Endodermal cell (in vitro differentiated cells): ENCODE measurements around the gene STRADA. TPM values are rescaled to one million over a fixed set of nuclear protein-coding genes. Genes with fewer than 3 reads are reported as not detected.

Experiments
- DNase-seq: peaks from one replicate; pipeline ENCODE4 v3.0.0-alpha.2; 2017
- H3K27ac ChIP-seq: 2 replicates; pipeline ENCODE4 v1.5.1; 2013; ENCODE audit warnings: mild to moderate bottlenecking, low read depth, low read length, moderate library complexity
- H3K27me3 ChIP-seq: 2 replicates; pipeline ENCODE4 v1.6.1; 2013; ENCODE audit warnings: mild to moderate bottlenecking, low read length, moderate library complexity; ENCODE audit not compliant: insufficient read depth, control insufficient read depth, poor library complexity, severe bottlenecking
- H3K36me3 ChIP-seq: 2 replicates; pipeline ENCODE4 v1.7.0; 2013; ENCODE audit warnings: mild to moderate bottlenecking, low read length, moderate library complexity; ENCODE audit not compliant: control insufficient read depth, insufficient read depth
- H3K4me1 ChIP-seq: one replicate; pipeline ENCODE4 v1.7.0; 2013; ENCODE audit warnings: low read length; ENCODE audit not compliant: control insufficient read depth, insufficient read depth
- H3K4me3 ChIP-seq: 2 replicates; pipeline ENCODE4 v1.5.1; 2013; ENCODE audit warnings: mild to moderate bottlenecking, low read length, moderate library complexity
- H3K9ac ChIP-seq: 2 replicates; pipeline ENCODE4 v1.6.1; 2013; ENCODE audit warnings: mild to moderate bottlenecking, low read length, moderate library complexity; ENCODE audit not compliant: poor library complexity, severe bottlenecking; ENCODE audit errors: extremely low read depth
- H3K9me3 ChIP-seq: 2 replicates; pipeline ENCODE4 v1.6.1; 2013; ENCODE audit warnings: mild to moderate bottlenecking, low read length, moderate library complexity; ENCODE audit not compliant: control insufficient read depth
- H3K27ac Mint-ChIP-seq: 2 replicates; pipeline ENCODE4 v1.8.0; 2020; ENCODE audit warnings: mixed read lengths
- H3K27me3 Mint-ChIP-seq: 2 replicates; pipeline ENCODE4 v1.8.0; 2021; ENCODE audit warnings: mild to moderate bottlenecking, mixed read lengths; ENCODE audit not compliant: insufficient read depth
- H3K36me3 Mint-ChIP-seq: 2 replicates; pipeline ENCODE4 v1.8.0; 2020; ENCODE audit warnings: low read depth, mixed read lengths
- H3K4me1 Mint-ChIP-seq: 2 replicates; pipeline ENCODE4 v1.8.0; 2020; ENCODE audit warnings: mixed read lengths
- H3K4me3 Mint-ChIP-seq: 2 replicates; pipeline ENCODE4 v1.8.0; 2020; ENCODE audit warnings: mild to moderate bottlenecking, moderate library complexity, mixed read lengths
- H3K9me3 Mint-ChIP-seq: 2 replicates; pipeline ENCODE4 v1.8.0; 2020; ENCODE audit warnings: mild to moderate bottlenecking, mixed read lengths
- CTCF ChIP-seq: fragments of 200-600 bp; sonication (generic); conservative IDR thresholded peaks from 2 replicates; pipeline ENCODE4 v1.5.0; 2021; ENCODE audit warnings: antibody characterized with exemption, mild to moderate bottlenecking
- WGBS, 2 experiments: methylation state at CpG; one replicate each; pipeline versions ENCODE4 v1.1.5 to v1.1.7; 2013; ENCODE audit warnings: missing lambda C conversion rate in 2 of 2, mixed read lengths in 1 of 2; ENCODE audit not compliant: insufficient coverage in 1 of 2, insufficient read length in 1 of 2; 5-methylcytosine and 5-hydroxymethylcytosine counted together
- total RNA-seq, 2 donors: library from RNA; stranded (reverse); fragmentation: NEBNext Ultra II Directional in 1 of 2; extraction: Animal tissue kit (Norgen Biotek cat#: 25700) in 1 of 2; gene quantifications; 2 replicates in 1 of 2; 3 replicates in 1 of 2; pipeline ENCODE4 v1.2.1, GENCODE V29; 2021

The STRADA gene
- total RNA-seq, 2 donors from 2014 or later, result 49.7 to 73.1 TPM

- Histone ChIP-seq H3K27ac (no peak overlapping the region), H3K36me3 (peaks cover 28% of the 10 kb centered on the region), H3K4me1 (no peaks in the 10 kb centered on the region), H3K4me3 (no peak overlapping the region), H3K27me3 (no peaks in the 10 kb centered on the region), H3K9me3 (no peaks in the 10 kb centered on the region), H3K9ac (no peak overlapping the region)
- no peak for DNase-seq
- Mint-ChIP-seq H3K36me3 (peaks cover 13% of the 10 kb centered on the region), H3K27ac (no peak overlapping the region), H3K9me3 (no peaks in the 10 kb centered on the region), H3K4me3 (no peak overlapping the region), H3K27me3 (no peaks in the 10 kb centered on the region), H3K4me1 (no peaks in the 10 kb centered on the region)
- no peak for TF ChIP-seq CTCF
- WGBS, 2 experiments, result 90 to 92% methylated on average over 4 to 5 of the region's 5 CpGs
These were observed 22.6 kb downstream of the STRADA start for GRCh38 chr17:63718988-63719387.

DNA sequence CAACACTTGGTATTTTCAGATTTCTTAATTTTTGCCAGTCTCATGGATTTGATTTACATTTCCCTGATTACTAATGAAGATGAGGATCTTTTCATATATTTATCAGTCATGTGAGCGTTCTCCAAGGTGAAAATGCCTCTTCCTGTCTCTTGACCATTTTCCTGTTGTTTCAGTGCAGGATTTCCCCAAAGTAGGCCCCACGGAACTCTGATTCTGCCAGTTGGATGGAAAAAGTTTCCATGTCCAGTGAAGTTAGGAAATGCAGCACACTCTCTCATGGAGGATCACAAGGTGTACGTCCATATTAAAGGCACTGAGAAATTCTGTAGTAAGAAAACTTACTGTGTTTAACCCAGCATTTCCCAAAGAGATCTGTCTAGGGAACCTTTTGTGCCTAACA, 25.2 kb downstream of the STRADA start:
- Histone ChIP-seq H3K4me3 (no peak overlapping the region), H3K9me3 (no peaks in the 10 kb centered on the region), H3K4me1 (no peaks in the 10 kb centered on the region), H3K36me3 (peaks cover 29% of the 10 kb centered on the region), H3K27ac (no peak overlapping the region), H3K9ac (no peak overlapping the region), H3K27me3 (no peaks in the 10 kb centered on the region)
- Mint-ChIP-seq H3K9me3 (no peaks in the 10 kb centered on the region), H3K36me3 (peaks cover 27% of the 10 kb centered on the region), H3K4me3 (no peak overlapping the region), H3K27ac (no peak overlapping the region), H3K27me3 (no peaks in the 10 kb centered on the region), H3K4me1 (no peaks in the 10 kb centered on the region)
- TF ChIP-seq CTCF, result no peak
- DNase-seq, result no peak
- 95 to 100% methylated on average over 2 to 3 of the region's 3 CpGs for WGBS, 2 experiments

DNA sequence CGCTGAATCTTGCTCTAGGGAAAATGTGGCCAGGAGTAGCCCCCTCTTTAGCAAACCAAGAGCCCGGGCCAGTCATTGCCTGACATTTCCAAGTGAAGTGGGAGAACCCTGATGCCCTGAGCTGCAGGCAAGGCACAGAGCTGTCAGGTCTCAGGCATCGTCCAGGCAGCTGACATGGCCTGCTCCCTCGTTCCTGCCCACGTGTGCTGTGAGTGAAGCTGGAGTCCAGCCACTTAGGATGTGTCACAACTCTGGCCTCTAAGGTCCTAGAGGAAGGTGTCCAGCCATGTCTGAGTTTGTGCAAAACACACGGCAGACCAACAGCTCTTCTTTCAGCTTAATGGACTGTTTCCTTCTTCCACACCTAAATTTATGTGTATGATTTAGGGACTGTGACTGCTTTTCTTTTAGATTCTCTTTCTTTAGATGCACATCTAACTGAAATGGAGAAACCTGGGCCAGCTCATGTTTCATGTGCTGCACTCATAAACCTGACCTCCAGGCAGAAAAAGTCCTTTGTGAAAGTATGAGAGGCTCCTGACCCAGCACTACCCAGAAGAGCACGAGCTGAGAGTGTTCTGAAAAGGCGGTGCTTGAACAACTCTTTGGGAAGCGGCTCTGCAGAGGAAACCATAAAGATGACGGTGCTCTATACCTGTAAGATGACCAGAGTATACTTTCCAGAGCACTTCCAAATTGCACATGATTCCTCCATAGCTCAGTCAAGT, 26.9 kb downstream of the STRADA start:
- no peak for DNase-seq
- no peak for TF ChIP-seq CTCF
- Histone ChIP-seq H3K4me1 (no peaks in the 10 kb centered on the region), H3K36me3 (peaks cover 41% of the 10 kb centered on the region), H3K9ac (no peak overlapping the region), H3K4me3 (no peak overlapping the region), H3K9me3 (no peaks in the 10 kb centered on the region), H3K27ac (no peak overlapping the region), H3K27me3 (no peaks in the 10 kb centered on the region)
- 91 to 95% methylated on average over 9 to 10 of the region's 10 CpGs for WGBS, 2 experiments
- no peaks in the 10 kb centered on the region for H3K4me1 Mint-ChIP-seq
- no peak overlapping the region for H3K4me3 Mint-ChIP-seq
- no peaks in the 10 kb centered on the region for H3K9me3 Mint-ChIP-seq
- no peak overlapping the region for H3K27ac Mint-ChIP-seq
- peaks cover 35% of the 10 kb centered on the region for H3K36me3 Mint-ChIP-seq
- H3K27me3 Mint-ChIP-seq, result no peaks in the 10 kb centered on the region
